H4 (cell line): ENCODE results near the gene CLSTN1. TPM values are rescaled to one million over a fixed set of nuclear protein-coding genes. Genes with fewer than 3 reads are reported as not detected.

ENCODE experiments used
- DNase-seq: peaks from one replicate; pipeline ENCODE4 v3.0.0-alpha.2; 2015; ENCODE audit warnings: low spot score
- total RNA-seq: library from RNA; depleted of rRNA; stranded (reverse); fragments of >200 nt; shearing (Covaris generic); gene quantifications from 2 replicates; pipeline ENCODE4 v1.2.3, GENCODE V29; 2014; rRNA removed

The CLSTN1 gene
- total RNA-seq, 1 experiment from 2014 or later, result 31.0 TPM

GRCh38 chr1:9680828-9681227 lies 142.9 kb downstream of the CLSTN1 start:
- DNase-seq, result no peak

- no peak for DNase-seq
These were observed 143.7 kb downstream of the CLSTN1 start for GRCh38 chr1:9680091-9680490.

Other genes with a start within 250 kb of the CLSTN1 start
- gene TMEM201, start 235.1 kb downstream of the CLSTN1 start, total RNA-seq, result 3.9 and 5.0 TPM in 2 replicates
- 2.3 and 3.1 TPM in 2 replicates for gene PIK3CD, start 172.2 kb downstream of the CLSTN1 start, total RNA-seq
- gene CTNNBIP1, start 86.3 kb upstream of the CLSTN1 start, total RNA-seq, result 16.6 and 18.9 TPM in 2 replicates
- gene LZIC, start 119.4 kb upstream of the CLSTN1 start, total RNA-seq, result 27.4 and 37.8 TPM in 2 replicates
- gene NMNAT1, start 119.5 kb upstream of the CLSTN1 start, total RNA-seq, result 3.5 and 5.8 TPM in 2 replicates
- not detected in 2 replicates for gene RBP7, start 173.3 kb upstream of the CLSTN1 start, total RNA-seq
- gene UBE4B, start 209.0 kb upstream of the CLSTN1 start, total RNA-seq, result 23.6 and 32.4 TPM in 2 replicates